Neuron (in vitro differentiated cells): ENCODE measurements around the gene ZNF79.

Experiments used
- H2AFZ ChIP-seq: one replicate; pipeline ENCODE4 v1.6.1; 2013; ENCODE audit warnings: low read depth, mild to moderate bottlenecking, inconsistent platforms, low read length, moderate library complexity
- H3K27me3 ChIP-seq: one replicate; pipeline ENCODE4 v1.6.1; 2013; ENCODE audit warnings: low read length; ENCODE audit not compliant: insufficient read depth
- H3K36me3 ChIP-seq: one replicate; pipeline ENCODE4 v1.6.1; 2013; ENCODE audit warnings: low read length; ENCODE audit not compliant: insufficient read depth
- H3K4me1 ChIP-seq: one replicate; pipeline ENCODE4 v1.6.1; 2013; ENCODE audit warnings: low read length; ENCODE audit not compliant: insufficient read depth
- H3K4me3 ChIP-seq: 2 replicates; pipeline ENCODE4 v1.5.1; 2013; ENCODE audit warnings: mild to moderate bottlenecking, low read length, moderate library complexity
- H3K9me3 ChIP-seq: one replicate; pipeline ENCODE4 v1.6.1; 2013; ENCODE audit warnings: low read length

Gene ZNF79

GRCh38 chr9:127422133-127422782, 1.9 kb upstream of the ZNF79 start:
- Histone ChIP-seq H3K27me3 (no peaks in the 10 kb centered on the region), H3K9me3 (no peaks in the 10 kb centered on the region), H3K36me3 (peaks cover 8% of the 10 kb centered on the region), H3K4me1 (peaks cover 24% of the 10 kb centered on the region), H2AFZ (no peak overlapping the region), H3K4me3 (peak overlapping the region; percentile 83)

GRCh38 chr9:127422787-127423186, 1.4 kb upstream of the ZNF79 start:
- H3K4me3 ChIP-seq, result peak overlapping the region; percentile 83
- peaks cover 24% of the 10 kb centered on the region for H3K4me1 ChIP-seq
- no peaks in the 10 kb centered on the region for H3K27me3 ChIP-seq
- H3K36me3 ChIP-seq, result peaks cover 7% of the 10 kb centered on the region
- no peak overlapping the region for H2AFZ ChIP-seq
- H3K9me3 ChIP-seq, result no peaks in the 10 kb centered on the region

GRCh38 chr9:127423476-127423933, 677 bp upstream of the ZNF79 start:
- peaks cover 24% of the 10 kb centered on the region for H3K4me1 ChIP-seq
- no peaks in the 10 kb centered on the region for H3K9me3 ChIP-seq
- H2AFZ ChIP-seq, result peak overlapping the region; percentile 69
- peak overlapping the region; percentile 83 for H3K4me3 ChIP-seq
- H3K27me3 ChIP-seq, result no peaks in the 10 kb centered on the region
- H3K36me3 ChIP-seq, result peaks cover 9% of the 10 kb centered on the region

GRCh38 chr9:127424676-127424999, 456 bp downstream of the ZNF79 start:
- Histone ChIP-seq H3K4me3 (peak overlapping the region; percentile 83), H3K9me3 (no peaks in the 10 kb centered on the region), H2AFZ (peak overlapping the region; percentile 69), H3K4me1 (peaks cover 24% of the 10 kb centered on the region), H3K27me3 (no peaks in the 10 kb centered on the region), H3K36me3 (peaks cover 15% of the 10 kb centered on the region)

GRCh38 chr9:127426756-127427155, 2.6 kb downstream of the ZNF79 start:
- H3K27me3 ChIP-seq, result no peaks in the 10 kb centered on the region
- peaks cover 26% of the 10 kb centered on the region for H3K36me3 ChIP-seq
- H3K4me1 ChIP-seq, result peaks cover 24% of the 10 kb centered on the region
- H2AFZ ChIP-seq, result no peak overlapping the region
- H3K4me3 ChIP-seq, result no peak overlapping the region
- no peaks in the 10 kb centered on the region for H3K9me3 ChIP-seq

- peaks cover 12% of the 10 kb centered on the region for H3K4me1 ChIP-seq
- H3K27me3 ChIP-seq, result no peaks in the 10 kb centered on the region
- no peak overlapping the region for H2AFZ ChIP-seq
- H3K4me3 ChIP-seq, result no peak overlapping the region
- H3K36me3 ChIP-seq, result peaks cover 31% of the 10 kb centered on the region
- no peaks in the 10 kb centered on the region for H3K9me3 ChIP-seq
Measured at GRCh38 chr9:127428348-127428747, 4.2 kb downstream of the ZNF79 start.

- Histone ChIP-seq H3K9me3 (no peaks in the 10 kb centered on the region), H2AFZ (no peak overlapping the region), H3K36me3 (peaks cover 51% of the 10 kb centered on the region), H3K27me3 (no peaks in the 10 kb centered on the region), H3K4me3 (no peak overlapping the region), H3K4me1 (peaks cover 6% of the 10 kb centered on the region)
Measured at GRCh38 chr9:127430415-127430814, 6.2 kb downstream of the ZNF79 start.

- peaks cover 1% of the 10 kb centered on the region for H3K9me3 ChIP-seq
Measured at GRCh38 chr9:127437497-127438264, 13.5 kb downstream of the ZNF79 start.

GRCh38 chr9:127438394-127438793, 14.2 kb downstream of the ZNF79 start:
- H3K9me3 ChIP-seq, result peaks cover 2% of the 10 kb centered on the region
- H3K4me3 ChIP-seq, result no peak overlapping the region
- H3K36me3 ChIP-seq, result peaks cover 74% of the 10 kb centered on the region
- H2AFZ ChIP-seq, result no peak overlapping the region
- no peaks in the 10 kb centered on the region for H3K27me3 ChIP-seq
- no peaks in the 10 kb centered on the region for H3K4me1 ChIP-seq

More at GRCh38 chr9:127437497-127438264, 13.5 kb downstream of the ZNF79 start:
- Histone ChIP-seq H3K4me3 (no peak overlapping the region), H2AFZ (no peak overlapping the region), H3K4me1 (no peaks in the 10 kb centered on the region), H3K27me3 (no peaks in the 10 kb centered on the region), H3K36me3 (peaks cover 74% of the 10 kb centered on the region)

- H3K4me1 ChIP-seq, result peaks cover 5% of the 10 kb centered on the region
- H3K36me3 ChIP-seq, result peaks cover 79% of the 10 kb centered on the region
- no peak overlapping the region for H3K4me3 ChIP-seq
- H2AFZ ChIP-seq, result no peak overlapping the region
- peaks cover 20% of the 10 kb centered on the region for H3K9me3 ChIP-seq
- no peaks in the 10 kb centered on the region for H3K27me3 ChIP-seq
Measured at GRCh38 chr9:127444283-127444920, 20.2 kb downstream of the ZNF79 start.

- Histone ChIP-seq H3K9me3 (peaks cover 20% of the 10 kb centered on the region), H3K36me3 (peaks cover 83% of the 10 kb centered on the region), H2AFZ (no peak overlapping the region), H3K27me3 (no peaks in the 10 kb centered on the region), H3K4me3 (no peak overlapping the region), H3K4me1 (peaks cover 13% of the 10 kb centered on the region)
Measured at GRCh38 chr9:127444921-127445850, 21.0 kb downstream of the ZNF79 start.

- peaks cover 20% of the 10 kb centered on the region for H3K9me3 ChIP-seq
- no peak overlapping the region for H2AFZ ChIP-seq
Measured at GRCh38 chr9:127445851-127446712, 21.9 kb downstream of the ZNF79 start.

More at GRCh38 chr9:127445851-127446712, 21.9 kb downstream of the ZNF79 start:
- Histone ChIP-seq H3K27me3 (no peaks in the 10 kb centered on the region), H3K4me3 (no peak overlapping the region), H3K4me1 (peaks cover 16% of the 10 kb centered on the region), H3K36me3 (peaks cover 78% of the 10 kb centered on the region)
